Lower leg skin (tissue), 4 donors: ENCODE data around the gene ANKRD9. TPM values are rescaled to one million over a fixed set of nuclear protein-coding genes. Genes with fewer than 3 reads are reported as not detected.

ENCODE experiments used
- DNase-seq, 2 donors: peaks; one replicate each; pipeline ENCODE4 v3.0.0-alpha.2; 2019; ENCODE audit warnings: low spot score in 2 of 2
- H3K4me3 ChIP-seq: fragments of 200-600 bp; sonication (generic); 2 replicates; pipeline ENCODE4 v1.5.1; 2017; ENCODE audit warnings: mild to moderate bottlenecking, low read depth; ENCODE audit not compliant: poor library complexity, severe bottlenecking
- CTCF ChIP-seq, 3 donors: fragments of 450-650 bp; IDR thresholded peaks; one replicate each; pipeline ENCODE4 v1.5.1; 2016; ENCODE audit warnings: antibody characterized with exemption in 3 of 3, mild to moderate bottlenecking in 3 of 3, moderate library complexity in 2 of 3
- POLR2A ChIP-seq, 2 donors: fragments of 450-650 bp; IDR thresholded peaks; one replicate each; pipeline ENCODE4 v1.6.1; 2016 to 2017; ENCODE audit warnings: antibody characterized with exemption in 2 of 2, mild to moderate bottlenecking in 1 of 2, moderate library complexity in 1 of 2
- WGBS, 2 donors: methylation state at CpG; one replicate each; pipeline ENCODE4 v1.1.5; 2018; 5-methylcytosine and 5-hydroxymethylcytosine counted together
- intact Hi-C: fragments of 100-400 bp; cut with DNase I; formaldehyde crosslinking; loops from one replicate; pipeline ENCODE4 v1.15.0; 2023; ENCODE audit warnings: low total_unique reads
- total RNA-seq, 4 donors: library from RNA; depleted of rRNA; stranded (reverse); fragments of >200 nt; gene quantifications; one replicate each; pipeline ENCODE4 v1.1.0, GENCODE V29; 2016

Gene ANKRD9
- total RNA-seq, 4 donors from 2014 or later: 64.6 to 135 (median 69.4) TPM

GRCh38 chr14:102537981-102538601 is 28.5 kb upstream of the ANKRD9 start:
- H3K4me3 ChIP-seq: no peak overlapping the region
- TF ChIP-seq POLR2A (IDR thresholded peaks at IDR 0.05): no peak
- no peak for TF ChIP-seq CTCF (IDR thresholded peaks at IDR 0.05)
- no peak for DNase-seq
- intact Hi-C loops: no loop called here
- WGBS, 2 donors: 69 to 73% methylated on average over 14 of the region's 15 CpGs

GRCh38 chr14:102532204-102532658 is 22.7 kb upstream of the ANKRD9 start:
- DNase-seq: no peak
- intact Hi-C loops: no loop called here
- WGBS, 2 donors: 70% methylated on average over 3 of the region's 3 CpGs
- H3K4me3 ChIP-seq: no peak overlapping the region
- no peak for TF ChIP-seq POLR2A (IDR thresholded peaks at IDR 0.05)
- no peak for TF ChIP-seq CTCF (IDR thresholded peaks at IDR 0.05)

- no peak for DNase-seq
- H3K4me3 ChIP-seq: no peak overlapping the region
- TF ChIP-seq CTCF (IDR thresholded peaks at IDR 0.05): no peak
- no peak for TF ChIP-seq POLR2A (IDR thresholded peaks at IDR 0.05)
- intact Hi-C loops: no loop called here
- 46 to 47% methylated on average over 13 of the region's 13 CpGs for WGBS, 2 donors
Observed at GRCh38 chr14:102530828-102531478, 21.4 kb upstream of the ANKRD9 start.

- no peak for DNase-seq
- intact Hi-C loops: no loop called here
- 79 to 80% methylated on average over 11 of the region's 11 CpGs for WGBS, 2 donors
- no peak overlapping the region for H3K4me3 ChIP-seq
- no peak for TF ChIP-seq CTCF (IDR thresholded peaks at IDR 0.05)
- TF ChIP-seq POLR2A (IDR thresholded peaks at IDR 0.05): no peak
Observed at GRCh38 chr14:102528431-102529170, 19.0 kb upstream of the ANKRD9 start.

- no peak for DNase-seq
- TF ChIP-seq POLR2A (IDR thresholded peaks at IDR 0.05) (no peak), CTCF (IDR thresholded peaks at IDR 0.05) (no peak)
- no peak overlapping the region for H3K4me3 ChIP-seq
- WGBS, 2 donors: 70 to 75% methylated on average over 12 of the region's 12 CpGs
- intact Hi-C loops: no loop called here
Observed at GRCh38 chr14:102525929-102526497, 16.4 kb upstream of the ANKRD9 start.
